Dermis microvascular lymphatic vessel endothelial cell (primary cell): ENCODE measurements around the gene ARL8A. TPM values are rescaled to one million over a fixed set of nuclear protein-coding genes. Genes with fewer than 3 reads are reported as not detected.
A peak's percentile ranks its signal among the peaks of the same experiment; 100 is the strongest.
"Not testable (repeated sequence)": the region's sequence is repeated elsewhere in the genome, so short reads cannot be mapped to it uniquely, and the experiment has no call there.

Experiments used
- DNase-seq, 2 donors: peaks; one replicate each; pipeline versions ENCODE4 v3.0.0 to v3.0.0-alpha.2; 2010; ENCODE audit warnings: low read depth in 2 of 2
- total RNA-seq: library from RNA; depleted of rRNA; stranded (reverse); fragments of >200 nt; gene quantifications from 2 replicates; pipeline ENCODE4 v1.2.1, GENCODE V29; 2014

The ARL8A gene
- 16.8 and 31.4 TPM in 2 replicates for total RNA-seq

GRCh38 chr1:202144402-202145067 is at the start of gene ARL8A:
Gene ARL8A, minus strand, starts transcription at chr1:202144737. Its CDS starts 165 bp downstream, at chr1:202144572.
- DNase-seq, result peak in 1 of 2 donors; percentile 57

GRCh38 chr1:202194328-202194648 is 49.8 kb upstream of the ARL8A start:
- DNase-seq, result no peak

GRCh38 chr1:202193614-202194327 is 49.2 kb upstream of the ARL8A start, which contains the start of gene LGR6:
Gene LGR6, plus strand, starts transcription at chr1:202193799. Its CDS starts 191 bp downstream, at chr1:202193990.
- peak in 1 of 2 donors; percentile 9 for DNase-seq

- peak; percentile 17 to 52 for DNase-seq
Observed at GRCh38 chr1:202192770-202193613, 48.5 kb upstream of the ARL8A start.

- DNase-seq, result not testable (repeated sequence)
Observed at GRCh38 chr1:202191391-202191790, 46.9 kb upstream of the ARL8A start.

- peak in 1 of 2 donors; percentile 16 for DNase-seq
Observed at GRCh38 chr1:202189918-202190715, 45.6 kb upstream of the ARL8A start.

- peak; percentile 32 to 56 for DNase-seq
Observed at GRCh38 chr1:202189001-202189790, 44.7 kb upstream of the ARL8A start.

GRCh38 chr1:202187697-202188407 is 43.3 kb upstream of the ARL8A start:
- DNase-seq, result no peak

- no peak for DNase-seq
Observed at GRCh38 chr1:202187041-202187671, 42.6 kb upstream of the ARL8A start.

- DNase-seq, result no peak
Observed at GRCh38 chr1:202186327-202186726, 41.8 kb upstream of the ARL8A start.

GRCh38 chr1:202184750-202185460 is 40.4 kb upstream of the ARL8A start:
- peak; percentile 29 to 84 for DNase-seq

- DNase-seq, result no peak
Observed at GRCh38 chr1:202182040-202182877, 37.7 kb upstream of the ARL8A start.

- DNase-seq, result no peak
Observed at GRCh38 chr1:202181586-202181985, 37.0 kb upstream of the ARL8A start.

- not testable (repeated sequence) for DNase-seq
Observed at GRCh38 chr1:202180751-202181139, 36.2 kb upstream of the ARL8A start.

- no peak for DNase-seq
Observed at GRCh38 chr1:202179828-202180750, 35.6 kb upstream of the ARL8A start.
